Measurements from ENCODE around the gene STAC3.

GRCh38 chr12:57272337-57273151 is 21.6 kb upstream of the STAC3 start:
- TF ChIP-seq NFXL1 (CRISPR knock-in tag; IDR thresholded peaks at IDR 0.05) (no peak), ZNF830 (CRISPR knock-in tag; IDR thresholded peaks at IDR 0.05) (no peak)
